ENCODE results near the gene SARDH.
"Not testable (repeated sequence)": the region's sequence is repeated elsewhere in the genome, so short reads cannot be mapped to it uniquely, and the experiment has no call there.

SARDH gene

GRCh38 chr9:133760713-133761290 is 22.6 kb upstream of the SARDH start:
- FAIRE-seq: no peak
- DNase-seq (ENCODE audit: insufficient read length, low spot score): no peak

- DNase-seq (ENCODE audit: insufficient read length, low spot score) (no peak), FAIRE-seq (no peak)
Observed at GRCh38 chr9:133759946-133760345, 21.8 kb upstream of the SARDH start.

DNA sequence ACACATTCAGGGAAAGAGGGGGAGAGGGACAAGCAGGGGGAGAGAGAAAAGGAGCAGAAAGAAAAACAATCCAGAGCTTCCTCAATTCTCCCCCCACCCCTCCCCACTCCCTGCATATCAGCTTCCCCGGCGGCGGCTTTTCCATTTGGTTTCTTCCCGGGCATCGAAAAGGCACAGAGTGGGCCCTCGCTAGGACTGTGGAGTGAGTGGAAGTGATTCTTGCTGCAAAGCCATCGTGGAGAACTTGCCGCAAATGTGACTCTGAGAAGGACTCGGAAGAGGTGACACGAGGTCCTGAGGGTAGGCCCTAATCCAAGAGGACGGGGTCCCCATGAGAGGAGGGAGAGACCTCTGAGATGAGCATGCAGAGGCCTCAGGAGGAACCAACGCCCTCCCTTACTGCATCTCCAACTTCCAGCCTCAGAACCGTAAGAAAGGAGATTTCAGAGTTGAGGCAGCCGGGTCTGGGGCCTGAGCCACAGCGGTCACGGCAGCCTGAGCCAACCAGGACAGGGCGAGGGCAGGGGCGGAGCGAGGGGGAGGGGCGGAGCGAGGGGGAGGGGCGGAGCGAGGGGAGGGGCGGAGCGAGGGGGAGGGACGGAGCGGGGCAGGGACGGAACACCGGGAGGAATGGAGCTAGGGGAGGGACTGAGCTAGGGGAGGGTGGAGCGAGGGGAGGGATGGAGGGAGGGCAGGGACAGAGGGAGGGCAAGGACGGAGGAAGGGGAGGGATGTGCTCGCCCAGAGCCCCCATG is 21.2 kb upstream of the SARDH start:
- FAIRE-seq: no peak
- no peak for DNase-seq (ENCODE audit: insufficient read length, low spot score)

DNA sequence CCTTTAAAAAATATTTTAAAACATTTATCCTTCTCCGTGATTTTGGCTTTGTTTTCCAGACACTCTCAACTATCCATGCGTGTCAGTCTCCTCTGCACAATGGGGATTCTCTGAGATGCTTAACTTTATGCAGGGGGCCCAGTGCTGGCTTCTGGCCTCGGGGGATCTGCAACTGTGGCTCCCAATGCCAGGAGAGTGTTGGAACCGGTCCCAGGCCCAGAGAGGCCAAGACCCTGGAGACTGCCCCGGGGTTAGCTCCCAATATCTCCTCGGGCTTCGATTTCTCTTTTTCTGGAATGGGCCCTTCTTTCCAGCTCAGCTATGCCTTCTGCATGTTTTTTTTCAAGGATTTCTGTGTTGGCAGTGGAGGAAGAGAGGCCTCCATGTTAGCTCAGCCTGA is 20.1 kb upstream of the SARDH start:
- no peak for FAIRE-seq
- no peak for DNase-seq (ENCODE audit: insufficient read length, low spot score)

GRCh38 chr9:133754688-133755227 is 16.6 kb upstream of the SARDH start:
- DNase-seq (ENCODE audit: insufficient read length, low spot score): no peak
- no peak for FAIRE-seq

- DNase-seq (ENCODE audit: insufficient read length, low spot score): no peak
- no peak for FAIRE-seq
Observed at GRCh38 chr9:133754187-133754586, 16.0 kb upstream of the SARDH start.

DNA sequence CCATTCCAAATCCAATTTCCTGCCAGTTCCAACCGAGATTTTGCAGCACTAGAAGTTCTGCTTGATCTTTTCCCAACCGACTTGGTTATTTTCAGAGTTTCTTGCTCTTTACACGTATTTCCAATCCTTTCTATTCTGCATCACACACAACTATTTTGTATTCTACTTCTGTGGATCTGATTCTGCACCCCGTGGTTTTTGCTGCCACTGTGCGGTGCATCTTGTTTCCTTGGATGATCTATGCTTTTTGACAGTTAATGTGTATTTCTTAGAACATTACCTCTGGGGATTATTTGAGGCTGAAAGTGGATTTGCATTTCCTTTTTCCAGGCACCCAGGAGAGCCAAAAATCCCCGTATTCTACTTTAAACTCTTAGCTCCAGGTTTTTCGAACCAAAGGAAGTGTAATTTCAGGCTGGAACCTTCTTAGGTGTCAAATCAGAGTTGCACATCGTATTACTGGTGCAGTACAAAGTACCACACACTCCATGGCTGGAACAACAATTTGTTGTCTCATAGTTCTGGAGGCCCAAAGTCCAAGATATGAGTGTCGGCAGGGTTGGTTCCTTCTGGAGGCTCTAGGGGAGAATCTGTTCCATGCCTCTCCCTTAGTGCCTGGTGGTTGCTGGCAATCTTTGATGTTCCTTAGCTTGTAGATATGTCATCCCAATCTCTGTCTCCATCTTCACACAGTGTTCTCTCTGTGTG is 14.7 kb upstream of the SARDH start:
- FAIRE-seq (no peak), DNase-seq (ENCODE audit: insufficient read length, low spot score) (no peak)

GRCh38 chr9:133750982-133751649 is 13.0 kb upstream of the SARDH start:
- DNase-seq (ENCODE audit: insufficient read length, low spot score): no peak
- FAIRE-seq: no peak

DNA sequence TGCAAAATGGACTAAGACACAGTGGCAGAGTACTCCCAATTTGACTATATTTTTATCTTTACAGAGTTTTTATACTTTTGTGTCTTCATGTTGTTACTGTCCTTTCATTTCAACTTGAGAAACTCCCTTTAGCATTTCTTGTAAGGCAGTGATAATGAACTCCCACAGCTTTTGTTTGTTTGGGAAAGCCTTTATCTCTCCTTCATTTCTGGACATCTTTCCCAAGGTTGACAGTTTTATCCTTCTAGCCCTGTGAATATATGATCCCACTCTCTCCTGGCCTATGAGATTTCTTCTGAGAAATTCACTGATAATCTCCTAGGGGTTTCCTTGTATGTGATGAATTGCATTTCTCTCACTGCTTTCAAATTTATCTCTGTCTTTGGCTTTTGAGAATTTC is 9.2 kb upstream of the SARDH start:
- no peak for FAIRE-seq
- no peak for DNase-seq (ENCODE audit: insufficient read length, low spot score)

- DNase-seq (ENCODE audit: insufficient read length, low spot score); FAIRE-seq: not testable (repeated sequence)
Observed at GRCh38 chr9:133744528-133744927, 6.4 kb upstream of the SARDH start.

DNA sequence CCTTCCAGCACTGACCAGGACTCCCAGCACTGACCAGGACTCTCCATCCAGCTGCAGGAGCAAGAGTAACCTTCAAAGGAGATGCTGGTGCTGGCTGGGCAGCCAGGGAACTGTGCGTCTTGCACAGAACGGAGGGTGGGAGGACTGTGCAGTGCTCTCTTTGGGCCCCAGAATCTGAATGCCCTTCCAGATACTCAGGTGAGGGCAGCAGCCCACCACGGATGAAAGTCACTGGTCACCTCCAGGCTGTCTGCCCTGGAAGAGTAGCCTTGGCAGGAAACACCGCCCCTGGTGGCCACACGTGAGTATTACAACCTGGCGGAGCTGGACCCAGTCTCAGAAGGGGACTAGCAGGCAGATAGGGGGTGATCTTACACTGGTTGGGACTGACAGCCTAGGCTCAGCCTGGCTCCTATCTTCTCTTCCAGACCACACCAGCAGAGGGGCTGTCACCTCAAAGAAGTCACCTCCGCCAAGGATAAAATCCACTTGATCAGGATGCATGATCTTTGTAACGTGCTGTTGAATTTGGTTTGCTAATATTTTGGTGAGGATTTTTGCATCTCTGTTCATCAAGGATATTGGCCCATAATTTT is 4.8 kb upstream of the SARDH start:
- DNase-seq (ENCODE audit: insufficient read length, low spot score): peak; percentile 87
- no peak for FAIRE-seq

DNA sequence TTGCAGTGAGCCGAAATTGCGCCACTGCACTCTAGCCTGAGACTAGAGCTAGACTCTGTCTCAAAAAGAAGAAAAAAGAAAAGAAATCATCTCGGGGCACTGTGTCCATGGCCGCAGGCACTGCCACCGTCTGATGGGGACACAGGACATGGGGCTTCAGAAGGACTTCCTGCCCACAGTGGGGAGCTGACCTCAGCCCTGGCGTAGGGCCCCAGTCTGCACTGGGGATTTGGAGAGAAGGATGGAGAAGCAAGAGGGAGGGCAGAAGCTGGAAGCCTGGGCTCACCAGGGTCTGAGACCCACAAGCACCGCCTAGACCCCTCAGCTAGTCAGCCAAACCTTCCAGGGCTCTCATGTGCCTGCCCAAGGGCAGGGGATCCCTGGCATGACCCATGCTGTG is 4.1 kb upstream of the SARDH start:
- no peak for FAIRE-seq
- DNase-seq (ENCODE audit: insufficient read length, low spot score): no peak

DNA sequence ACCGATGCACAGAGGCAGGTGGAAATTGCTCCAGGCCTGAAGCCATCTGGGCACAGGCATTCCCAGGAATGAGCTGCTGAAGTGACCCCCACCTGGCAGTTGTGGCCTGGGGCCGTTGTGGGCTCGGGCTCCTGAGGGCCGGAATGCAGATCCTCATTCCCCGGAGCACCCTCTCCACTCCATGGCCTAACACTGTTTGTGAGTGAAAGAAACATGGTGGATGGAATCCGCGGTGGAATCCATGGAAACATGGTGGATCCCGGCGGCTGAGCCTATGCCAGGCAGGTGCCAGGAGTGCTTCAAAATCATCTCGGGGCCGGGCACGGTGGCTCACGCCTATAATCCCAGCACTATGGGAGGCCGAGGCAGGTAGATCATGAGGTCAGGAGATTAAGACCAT is 3.6 kb upstream of the SARDH start:
- FAIRE-seq (no peak), DNase-seq (ENCODE audit: insufficient read length, low spot score) (no peak)

DNA sequence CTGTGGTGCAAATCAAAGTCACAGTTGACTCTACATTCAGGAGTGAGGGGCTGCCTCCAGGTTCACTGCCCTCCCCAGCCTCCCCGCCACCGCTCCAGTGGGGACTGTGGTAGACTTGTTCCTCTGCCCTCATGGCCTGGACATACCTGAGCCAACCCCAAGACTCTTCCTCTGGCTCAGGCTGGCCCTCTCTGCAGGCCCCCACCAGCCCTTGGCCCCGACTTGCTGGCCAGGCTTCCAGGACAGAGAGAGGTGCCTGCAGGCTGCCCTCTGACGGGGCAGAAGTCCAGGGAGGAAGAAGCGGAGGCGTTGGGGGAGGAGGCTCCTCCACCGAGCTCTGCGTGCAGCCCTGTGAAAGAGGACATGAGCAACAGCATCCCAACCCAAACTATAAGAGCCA is 2.8 kb upstream of the SARDH start:
- DNase-seq (ENCODE audit: insufficient read length, low spot score) (no peak), FAIRE-seq (no peak)

DNA sequence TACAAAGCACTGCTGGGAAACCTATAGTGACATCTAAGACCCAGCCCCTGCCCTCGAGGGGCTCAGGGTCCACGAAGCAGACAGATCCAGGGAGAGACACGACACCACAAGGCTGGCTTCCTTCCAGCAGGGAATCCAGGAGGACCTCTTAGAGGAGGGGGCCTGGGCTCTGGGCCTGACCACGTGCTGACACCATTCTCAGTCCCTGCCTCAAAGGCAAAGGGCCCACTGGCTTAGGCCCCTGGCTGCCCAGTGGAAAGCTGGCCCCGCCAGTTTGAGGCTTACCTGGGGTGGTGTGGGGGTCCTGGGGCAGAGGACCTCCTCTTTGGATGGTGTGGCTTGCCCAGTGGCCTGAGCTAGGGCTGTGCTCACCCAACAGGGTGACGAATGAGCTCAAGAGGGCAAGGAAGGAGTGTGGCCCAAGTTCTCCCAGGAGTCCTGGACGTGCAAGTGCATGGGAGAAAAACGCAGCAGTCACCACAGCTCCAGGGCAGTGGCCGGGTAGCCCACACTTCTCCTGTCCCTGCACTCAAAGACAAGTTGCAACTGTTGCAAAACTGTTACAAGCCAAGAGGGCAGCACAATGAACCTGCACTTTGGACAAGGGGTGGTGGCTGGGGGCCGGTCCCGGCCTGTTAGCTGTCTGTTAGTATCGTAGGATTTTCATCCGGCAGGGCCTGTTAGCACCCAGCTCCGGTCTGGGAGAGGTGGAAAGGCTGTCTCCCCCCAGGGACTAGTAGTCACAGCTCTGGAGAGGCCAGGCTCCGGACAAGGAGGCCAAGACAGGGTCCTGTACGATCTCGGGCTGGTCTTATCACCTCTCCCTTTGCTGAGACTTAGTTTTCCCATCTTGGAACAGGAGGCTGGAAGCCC is 1.5 kb upstream of the SARDH start:
- FAIRE-seq: no peak
- no peak for DNase-seq (ENCODE audit: insufficient read length, low spot score)

DNA sequence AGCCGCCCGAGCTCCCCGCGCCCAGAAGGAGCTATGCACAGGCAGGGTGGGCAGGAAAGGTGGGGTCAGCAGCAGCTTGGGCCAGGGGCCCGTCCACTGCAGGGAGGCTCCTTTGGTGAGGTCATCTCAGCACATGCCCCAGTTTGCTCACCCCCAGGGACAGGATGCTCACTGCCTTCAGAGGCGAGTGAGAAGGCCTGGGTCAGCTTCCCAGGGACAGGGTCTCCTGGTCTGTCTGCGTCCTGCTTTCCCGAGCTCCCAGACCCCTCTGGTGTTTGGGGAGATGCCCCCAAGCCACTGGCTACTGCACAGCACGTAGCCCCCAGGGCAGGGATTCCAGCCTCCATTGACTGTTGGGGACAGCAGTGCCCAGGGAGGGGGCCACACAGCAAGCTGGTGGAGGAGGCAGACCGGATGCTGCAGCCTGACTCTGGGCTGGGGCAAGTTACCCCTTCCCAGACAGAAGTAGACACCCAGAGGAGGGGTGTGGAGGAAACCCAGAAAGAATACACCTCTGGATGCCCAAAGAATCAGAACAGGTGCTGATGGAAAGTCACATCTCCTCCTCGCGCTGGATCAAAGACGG is 581 bp upstream of the SARDH start:
- DNase-seq (ENCODE audit: insufficient read length, low spot score) (no peak), FAIRE-seq (no peak)

DNA sequence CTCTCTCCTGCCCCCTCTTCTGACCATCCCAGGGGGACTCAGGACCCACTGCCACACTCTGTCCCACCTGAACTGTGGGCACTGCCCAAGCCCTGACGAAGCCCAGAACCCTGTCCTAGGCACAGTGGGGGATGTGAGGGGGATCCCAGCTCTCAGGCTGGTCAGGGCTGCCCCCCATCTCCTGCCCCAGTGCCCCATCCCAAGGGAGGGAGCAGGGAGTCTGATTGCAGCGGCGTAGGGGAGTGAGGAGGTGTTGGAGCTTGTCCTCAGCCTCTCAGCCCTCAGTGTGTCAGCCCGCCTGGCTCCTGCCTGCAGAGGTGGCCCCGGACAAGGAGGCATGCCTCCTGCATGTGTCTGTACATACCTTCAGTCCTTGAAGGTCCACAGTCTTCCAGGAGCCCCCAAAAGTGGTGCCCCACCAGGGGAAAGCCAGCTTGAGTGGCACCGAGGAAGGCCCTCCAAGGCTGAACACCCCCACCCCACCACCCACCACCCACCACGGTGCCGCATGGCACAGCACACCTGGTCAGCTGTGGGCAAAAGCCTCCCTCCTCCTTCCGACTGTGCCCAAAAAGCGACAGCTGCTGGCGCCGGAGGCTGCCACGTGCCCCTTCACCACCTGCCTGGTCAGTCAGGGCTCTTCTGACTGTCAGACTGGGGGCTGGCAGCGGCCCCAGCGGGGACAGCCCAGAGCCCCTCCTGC is 930 bp downstream of the SARDH start:
- no peak for DNase-seq (ENCODE audit: insufficient read length, low spot score)
- no peak for FAIRE-seq

DNA sequence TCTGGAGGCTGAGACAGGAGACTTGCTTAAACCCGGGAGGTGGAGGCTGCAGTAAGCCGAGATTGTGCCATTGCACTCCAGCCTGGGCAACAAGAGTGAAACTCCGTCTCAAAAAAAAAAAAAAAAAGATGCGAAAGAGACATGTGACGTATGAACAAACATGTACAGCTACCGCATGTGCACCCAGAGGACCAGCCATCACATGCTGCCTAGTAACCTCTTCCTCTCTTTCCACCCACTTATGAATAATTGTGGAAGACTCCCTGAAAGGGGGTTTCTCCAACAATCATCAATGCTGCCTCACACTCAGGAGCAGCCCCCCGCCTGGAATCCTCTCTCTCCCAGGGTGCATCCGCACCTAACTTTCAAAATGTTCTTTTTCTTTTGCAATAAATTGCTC is 2.2 kb downstream of the SARDH start:
- DNase-seq (ENCODE audit: insufficient read length, low spot score) (no peak), FAIRE-seq (no peak)

- DNase-seq (ENCODE audit: insufficient read length, low spot score) (no peak), FAIRE-seq (no peak)
Observed at GRCh38 chr9:133735415-133735775, 2.8 kb downstream of the SARDH start.

Data from HTR-8/SVneo (cell line).